NCI-H2196 (cell line): ENCODE data around the gene QRICH2.
A peak's percentile ranks its signal among the peaks of the same experiment; 100 is the strongest.
"Not testable (repeated sequence)": the region's sequence is repeated elsewhere in the genome, so short reads cannot be mapped to it uniquely, and the experiment has no call there.

ENCODE experiments used
- DNase-seq: peaks from one replicate; lab custom pipeline; 2025; ENCODE audit not compliant: unreplicated experiment; lab: John Stamatoyannopoulos, UW

Gene QRICH2

DNA sequence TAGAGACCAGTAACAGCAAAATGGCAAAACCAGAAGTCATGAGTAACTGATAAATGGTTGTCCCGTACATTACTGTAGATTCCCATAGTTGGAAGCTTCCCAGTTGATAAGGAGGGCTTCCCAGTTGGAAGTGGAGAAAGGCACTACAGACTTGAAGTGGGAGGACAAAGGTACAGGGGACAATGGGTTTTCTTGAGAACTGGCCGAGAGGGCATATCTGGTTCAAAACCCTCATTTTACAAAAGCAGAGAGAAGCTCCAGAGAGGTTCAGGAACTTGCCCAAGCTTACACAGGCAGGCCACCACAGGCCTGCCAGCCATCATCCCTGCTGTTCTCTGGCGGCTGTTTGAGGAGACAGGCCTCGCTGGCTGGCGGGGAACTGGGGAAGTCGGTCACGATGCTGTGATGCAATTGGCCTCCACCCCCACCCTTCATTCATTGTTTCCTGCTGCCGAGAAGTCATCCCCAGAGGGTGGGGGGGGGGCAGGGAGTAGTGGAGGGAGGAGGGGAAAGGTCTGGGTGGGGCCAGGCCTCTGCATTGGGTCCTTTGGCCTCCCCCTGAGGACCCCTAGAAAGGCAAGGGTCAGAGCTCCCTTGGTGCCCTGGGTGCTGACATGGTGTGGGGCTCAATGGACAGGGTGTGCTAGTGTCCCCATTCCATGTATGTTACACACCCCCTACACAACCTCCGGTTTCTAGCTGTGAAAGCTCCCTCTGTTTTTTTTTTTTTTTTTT lies 39.9 kb downstream of the QRICH2 start:
- no peak for DNase-seq

- not testable (repeated sequence) for DNase-seq
These were observed 40.5 kb downstream of the QRICH2 start for GRCh38 chr17:76267581-76268001.

GRCh38 chr17:76267051-76267576 lies 41.0 kb downstream of the QRICH2 start:
- DNase-seq, result no peak

DNA sequence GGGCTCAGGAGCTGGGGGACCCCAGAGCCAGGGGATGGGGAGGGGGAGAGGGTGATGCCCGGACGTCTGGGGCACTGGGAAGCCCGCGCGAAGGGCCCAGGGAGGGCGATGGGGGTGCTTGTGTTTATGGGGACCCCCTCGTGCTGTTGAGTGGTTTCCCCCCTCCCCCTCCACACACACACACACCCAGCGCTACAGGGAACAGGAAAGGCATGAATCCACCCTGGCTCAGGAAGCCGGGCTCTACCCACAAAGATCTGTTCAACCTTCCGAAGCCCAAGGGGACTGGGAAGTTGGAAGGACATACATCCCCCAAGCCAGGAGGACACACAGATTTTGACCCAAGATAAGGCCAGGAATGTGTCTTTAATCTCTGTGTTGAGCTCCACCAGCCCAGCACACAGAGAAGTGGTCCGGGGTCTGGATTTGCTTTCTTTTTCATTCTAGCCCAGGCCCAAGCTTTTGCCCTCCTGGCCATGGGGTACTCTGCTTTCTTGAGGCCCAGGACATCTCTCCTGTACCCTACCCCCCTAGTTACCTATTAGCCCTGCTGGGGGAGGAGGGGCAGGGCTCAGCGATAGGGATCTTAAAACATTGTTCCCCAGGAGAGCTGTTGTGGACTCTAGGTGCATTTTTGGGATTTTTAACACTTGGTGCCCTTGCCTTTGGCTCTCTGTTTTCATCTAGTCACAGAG lies 41.7 kb downstream of the QRICH2 start:
- no peak for DNase-seq

GRCh38 chr17:76265624-76266243 lies 42.3 kb downstream of the QRICH2 start:
- peak; percentile 64 for DNase-seq

- peak; percentile 100 for DNase-seq
These were observed 43.1 kb downstream of the QRICH2 start, which contains the start of gene UBALD2 for GRCh38 chr17:76264755-76265623. Gene UBALD2 (plus strand): TSS chr17:76265348. CDS start chr17:76265506, 158 bp downstream.

- DNase-seq, result no peak
These were observed 43.7 kb downstream of the QRICH2 start for GRCh38 chr17:76264425-76264754.

- no peak for DNase-seq
These were observed 44.2 kb downstream of the QRICH2 start for GRCh38 chr17:76263896-76264295.

DNA sequence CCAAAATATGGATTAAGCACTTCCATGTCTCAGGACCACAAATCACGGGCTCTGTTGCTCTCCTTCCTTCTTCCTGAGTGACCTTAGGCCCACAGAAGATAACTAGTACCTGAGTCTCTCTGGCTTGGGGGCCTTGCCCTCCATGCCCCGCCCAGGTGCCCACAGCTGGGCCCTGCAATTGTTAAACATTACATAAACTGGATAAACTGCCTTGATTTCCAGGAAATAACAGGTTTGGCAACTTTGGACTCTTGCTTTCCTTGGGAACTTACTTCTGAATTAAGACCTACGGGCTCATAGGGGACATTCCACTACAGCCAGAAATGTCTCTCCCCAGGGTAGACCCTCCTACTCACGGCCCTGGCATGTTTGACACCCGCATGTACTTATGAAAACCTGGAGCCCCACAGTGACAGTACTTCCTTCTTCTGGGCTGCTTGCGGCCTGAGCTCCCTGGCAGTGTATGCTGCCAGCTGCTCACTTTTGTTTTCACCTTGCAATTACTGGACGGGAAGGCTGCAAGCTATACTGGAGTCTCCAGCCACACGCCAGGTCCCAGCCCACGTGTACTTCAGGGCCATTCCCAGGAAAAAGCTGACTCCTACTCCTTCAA lies 45.2 kb downstream of the QRICH2 start:
- DNase-seq, result peak; percentile 83

GRCh38 chr17:76261421-76262215 lies 46.5 kb downstream of the QRICH2 start:
- DNase-seq, result no peak

DNA sequence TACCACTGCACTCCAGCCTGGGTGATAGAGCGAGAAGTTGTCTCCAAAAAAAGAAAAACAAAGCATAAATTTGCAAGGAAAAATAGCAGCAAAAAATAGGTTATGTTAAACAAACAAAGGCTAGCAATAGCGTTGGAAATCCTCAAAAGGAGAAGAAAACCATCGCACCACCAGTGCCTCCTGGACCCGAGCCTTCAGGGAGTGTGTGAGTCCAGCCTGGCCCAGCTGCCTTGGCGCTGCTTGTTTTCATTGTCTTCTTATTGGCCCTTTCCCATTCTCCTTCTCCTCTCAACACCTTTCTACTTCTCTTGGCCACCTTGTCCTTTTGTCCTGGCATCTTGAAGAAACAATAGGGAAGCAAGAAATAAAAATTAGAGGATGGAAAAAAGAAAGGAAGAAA lies 47.4 kb downstream of the QRICH2 start:
- no peak for DNase-seq

- no peak for DNase-seq
These were observed 47.9 kb downstream of the QRICH2 start for GRCh38 chr17:76260220-76260619.

DNA sequence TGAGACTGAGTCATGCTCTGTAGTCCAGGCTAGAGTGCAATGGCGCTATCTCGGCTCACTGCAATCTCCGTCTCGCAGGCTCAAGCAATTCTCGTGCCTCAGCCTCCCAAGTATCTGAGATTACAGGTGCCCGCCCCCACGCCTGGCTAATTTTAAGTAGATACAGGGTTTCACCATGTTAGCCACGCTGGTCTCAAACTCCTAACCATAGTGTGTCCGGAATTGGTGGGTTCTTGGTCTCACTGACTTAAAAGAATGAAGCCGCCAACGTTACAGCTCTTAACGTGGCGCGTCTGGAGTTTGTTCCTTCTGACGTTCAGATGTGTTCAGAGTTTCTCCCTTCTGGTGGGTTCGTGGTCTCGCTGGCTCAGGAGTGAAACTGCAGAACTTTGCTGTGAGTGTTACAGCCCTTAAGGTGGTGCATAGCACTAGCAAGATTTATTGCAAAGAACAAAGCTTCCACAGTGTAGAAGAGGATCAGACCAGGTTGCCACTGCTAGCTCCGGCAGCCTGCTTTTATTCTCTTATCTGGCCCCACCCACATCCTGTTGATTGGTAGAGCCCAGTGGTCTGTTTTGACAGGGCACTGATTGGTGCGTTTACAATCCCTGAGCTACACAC lies 51.5 kb downstream of the QRICH2 start:
- DNase-seq, result not testable (repeated sequence)

GRCh38 chr17:76255801-76256429 lies 52.2 kb downstream of the QRICH2 start:
- no peak for DNase-seq

GRCh38 chr17:76254275-76254674 lies 53.8 kb downstream of the QRICH2 start:
- no peak for DNase-seq

- no peak for DNase-seq
These were observed 54.2 kb downstream of the QRICH2 start for GRCh38 chr17:76253841-76254240.

GRCh38 chr17:76252967-76253766 lies 54.9 kb downstream of the QRICH2 start:
- not testable (repeated sequence) for DNase-seq
